Bronchial epithelial cell (primary cell): Measurements from ENCODE around the gene LINGO4. TPM values are rescaled to one million over a fixed set of nuclear protein-coding genes. Genes with fewer than 3 reads are reported as not detected.

Experiments
- DNase-seq: peaks from one replicate; pipeline ENCODE4 v3.0.0-alpha.2; 2010; ENCODE audit warnings: low read depth
- FAIRE-seq: peaks from 2 replicates; lab custom pipeline; 2011; peaks lifted over from hg19 to GRCh38; lab: Jason Lieb, UNC
- H3K27me3 ChIP-seq: 2 replicates; pipeline ENCODE4 v1.5.1; 2011; ENCODE audit warnings: low read length; ENCODE audit not compliant: control insufficient read depth, insufficient read depth
- H3K36me3 ChIP-seq: 2 replicates; pipeline ENCODE4 v1.5.1; 2011; ENCODE audit warnings: low read length; ENCODE audit not compliant: control insufficient read depth, insufficient read depth
- H3K4me3 ChIP-seq: 2 replicates; pipeline ENCODE4 v1.5.1; 2011; ENCODE audit warnings: mild to moderate bottlenecking, low read depth, low read length, control low read depth
- CTCF ChIP-seq: IDR thresholded peaks from 2 replicates; pipeline ENCODE4 v1.5.1; 2011; ENCODE audit warnings: mild to moderate bottlenecking, moderate library complexity, low read length, control low read depth, inconsistent platforms; ENCODE audit not compliant: insufficient read depth, severe bottlenecking
- total RNA-seq: library from RNA; depleted of rRNA; stranded (reverse); fragments of >200 nt; gene quantifications from 2 replicates; pipeline ENCODE4 v1.2.1, GENCODE V29; 2014

The LINGO4 gene
- total RNA-seq, 1 donor from 2014 or later: not detected

- Histone ChIP-seq H3K27me3 (no peaks in the 10 kb centered on the region), H3K36me3 (no peaks in the 10 kb centered on the region), H3K4me3 (no peak overlapping the region)
- TF ChIP-seq CTCF: no peak
- FAIRE-seq (no peak), DNase-seq (no peak)
Measured at GRCh38 chr1:151843398-151843797, 38.2 kb upstream of the LINGO4 start.

GRCh38 chr1:151841141-151841540 lies 35.9 kb upstream of the LINGO4 start:
- no peaks in the 10 kb centered on the region for H3K36me3 ChIP-seq
- H3K4me3 ChIP-seq: no peak overlapping the region
- DNase-seq (peak; percentile 62), FAIRE-seq (no peak)
- TF ChIP-seq CTCF: no peak
- H3K27me3 ChIP-seq: no peaks in the 10 kb centered on the region

GRCh38 chr1:151840421-151840820 lies 35.2 kb upstream of the LINGO4 start:
- FAIRE-seq: peak; percentile 60
- TF ChIP-seq CTCF: no peak
- Histone ChIP-seq H3K4me3 (peak overlapping the region; percentile 38), H3K27me3 (no peaks in the 10 kb centered on the region), H3K36me3 (no peaks in the 10 kb centered on the region)
- DNase-seq: no peak

- H3K27me3 ChIP-seq: no peaks in the 10 kb centered on the region
- H3K4me3 ChIP-seq: peak within 1 kb of the TSS; percentile 38
- FAIRE-seq (no peak), DNase-seq (peak; percentile 57)
- H3K36me3 ChIP-seq: no peaks in the 10 kb centered on the region
- peak; percentile 4 for TF ChIP-seq CTCF
Measured at GRCh38 chr1:151839457-151840403, 34.5 kb upstream of the LINGO4 start, which contains the start of gene C2CD4D. TSS of gene C2CD4D (minus strand) at chr1:151839820. CDS start at chr1:151838989, 831 bp downstream.

GRCh38 chr1:151839082-151839412 lies 33.8 kb upstream of the LINGO4 start:
- FAIRE-seq: no peak
- no peak for TF ChIP-seq CTCF
- H3K36me3 ChIP-seq: no peaks in the 10 kb centered on the region
- no peak for DNase-seq
- no peaks in the 10 kb centered on the region for H3K27me3 ChIP-seq
- H3K4me3 ChIP-seq: no peak overlapping the region
